Measurements from ENCODE around the gene COP1. TPM values are rescaled to one million over a fixed set of nuclear protein-coding genes. Genes with fewer than 3 reads are reported as not detected.

COP1 gene
- total RNA-seq, 1 donor from 2014 or later = 48.6 TPM

GRCh38 chr1:175981128-175981527 is 226.0 kb downstream of the COP1 start:
- Mint-ChIP-seq H3K27ac (no peak overlapping the region), H3K27me3 (no peaks in the 10 kb centered on the region), H3K36me3 (ENCODE audit: low read depth) (peaks cover 49% of the 10 kb centered on the region), H3K4me1 (peaks cover 3% of the 10 kb centered on the region), H3K4me3 (no peak overlapping the region), H3K9me3 (peaks cover 23% of the 10 kb centered on the region)
- intact Hi-C loops (cut with micrococcal nuclease) = no loop called here
- DNase-seq = no peak

DNA sequence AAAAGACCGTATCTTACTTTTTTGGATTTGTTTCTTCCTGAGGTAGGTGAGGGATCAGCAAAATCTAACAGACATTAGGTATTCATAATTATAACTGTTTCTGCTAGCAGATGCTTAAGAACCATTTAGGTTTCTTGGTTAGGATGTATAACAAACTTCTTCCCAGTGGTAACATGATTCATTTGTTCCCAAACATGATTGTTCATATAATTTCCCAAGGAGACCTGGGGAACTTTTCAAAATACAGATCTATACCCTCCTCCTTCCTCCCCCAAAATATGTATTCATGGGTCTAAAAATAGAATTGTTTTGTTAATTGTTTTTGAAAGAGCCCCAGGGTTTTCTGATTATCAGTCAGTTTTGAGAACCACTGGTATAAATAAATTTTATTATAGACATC is 228.2 kb downstream of the COP1 start:
- Mint-ChIP-seq H3K27ac (no peak overlapping the region), H3K27me3 (no peaks in the 10 kb centered on the region), H3K4me3 (no peak overlapping the region), H3K9me3 (peaks cover 19% of the 10 kb centered on the region), H3K36me3 (ENCODE audit: low read depth) (peaks cover 33% of the 10 kb centered on the region), H3K4me1 (peaks cover 3% of the 10 kb centered on the region)
- no peak for DNase-seq
- intact Hi-C loops (cut with micrococcal nuclease) = no loop called here

GRCh38 chr1:175978476-175978875 is 228.6 kb downstream of the COP1 start:
- Mint-ChIP-seq H3K36me3 (ENCODE audit: low read depth) (peaks cover 33% of the 10 kb centered on the region), H3K27me3 (no peaks in the 10 kb centered on the region), H3K4me1 (peaks cover 3% of the 10 kb centered on the region), H3K27ac (no peak overlapping the region), H3K4me3 (no peak overlapping the region), H3K9me3 (peaks cover 17% of the 10 kb centered on the region)
- no peak for DNase-seq
- intact Hi-C loops (cut with micrococcal nuclease) = no loop called here

GRCh38 chr1:175976865-175977642 is 230.0 kb downstream of the COP1 start:
- H3K4me1 Mint-ChIP-seq = peaks cover 3% of the 10 kb centered on the region
- H3K27ac Mint-ChIP-seq = no peak overlapping the region
- H3K9me3 Mint-ChIP-seq = peaks cover 9% of the 10 kb centered on the region

GRCh38 chr1:175969231-175969630 is 237.9 kb downstream of the COP1 start:
- intact Hi-C loops (cut with micrococcal nuclease) = no loop called here
- H3K36me3 Mint-ChIP-seq (ENCODE audit: low read depth) = peaks cover 23% of the 10 kb centered on the region
- H3K27me3 Mint-ChIP-seq = no peaks in the 10 kb centered on the region
- no peaks in the 10 kb centered on the region for H3K9me3 Mint-ChIP-seq
- H3K27ac Mint-ChIP-seq = no peak overlapping the region
- DNase-seq = no peak
- no peak overlapping the region for H3K4me3 Mint-ChIP-seq
- H3K4me1 Mint-ChIP-seq = no peaks in the 10 kb centered on the region

More at GRCh38 chr1:175976865-175977642, 230.0 kb downstream of the COP1 start:
- DNase-seq = no peak
- intact Hi-C loops (cut with micrococcal nuclease) = no loop called here
- Mint-ChIP-seq H3K27me3 (no peaks in the 10 kb centered on the region), H3K4me3 (no peak overlapping the region), H3K36me3 (ENCODE audit: low read depth) (peaks cover 22% of the 10 kb centered on the region)

DNA sequence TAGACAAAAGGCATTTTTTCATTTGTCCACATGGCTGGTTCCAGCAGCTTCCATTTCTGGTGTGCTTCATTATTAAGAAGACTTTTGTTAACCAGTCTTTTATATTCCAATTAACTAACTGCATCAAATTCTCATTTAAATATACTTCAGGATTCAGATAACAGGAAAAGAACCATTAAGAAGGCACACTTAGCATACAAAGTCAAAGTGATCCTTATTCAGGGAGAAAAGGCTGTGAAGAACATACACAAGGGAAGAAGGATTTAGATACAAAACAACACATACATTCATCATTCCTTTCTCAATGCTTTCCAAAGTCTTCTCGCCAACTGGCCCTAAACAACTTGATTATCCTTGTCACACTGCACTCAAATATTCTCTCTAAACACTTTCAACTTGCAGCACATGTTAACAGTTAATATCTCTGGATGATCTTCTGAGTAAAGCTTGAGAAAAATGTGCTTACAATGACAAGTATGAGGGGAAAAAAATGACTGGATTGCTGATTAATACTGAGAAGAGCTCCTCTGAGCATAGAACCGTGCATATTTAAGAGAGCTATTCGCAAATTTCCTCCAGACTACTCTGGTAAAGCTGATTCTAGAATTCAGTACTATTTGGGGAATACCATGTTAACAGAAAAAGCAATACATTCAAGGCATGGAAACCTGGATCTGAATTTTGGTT is 238.5 kb downstream of the COP1 start:
- no peak for DNase-seq
- Mint-ChIP-seq H3K27ac (no peak overlapping the region), H3K4me1 (no peaks in the 10 kb centered on the region), H3K27me3 (no peaks in the 10 kb centered on the region), H3K9me3 (no peaks in the 10 kb centered on the region), H3K4me3 (no peak overlapping the region), H3K36me3 (ENCODE audit: low read depth) (peaks cover 19% of the 10 kb centered on the region)
- intact Hi-C loops (cut with micrococcal nuclease) = no loop called here

DNA sequence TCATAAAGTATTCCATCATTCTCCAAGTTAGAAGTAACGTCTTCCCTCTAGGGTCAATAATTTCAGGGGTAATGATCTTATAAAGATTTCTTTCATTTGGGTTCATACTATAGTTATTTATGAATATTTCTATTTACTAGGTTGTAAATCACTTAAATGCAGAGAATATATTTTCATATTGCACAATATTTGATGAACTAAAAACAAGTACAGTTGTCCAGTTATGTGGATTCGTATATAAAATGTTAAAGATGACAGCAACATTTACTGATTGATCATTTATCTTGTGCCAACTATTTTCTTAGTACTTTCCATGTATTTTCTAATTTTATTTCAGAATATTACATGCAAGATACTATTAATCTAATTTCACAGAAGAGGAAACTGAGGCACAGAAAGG is 243.3 kb downstream of the COP1 start:
- Mint-ChIP-seq H3K36me3 (ENCODE audit: low read depth) (peaks cover 13% of the 10 kb centered on the region), H3K4me3 (no peak overlapping the region), H3K27ac (no peak overlapping the region), H3K4me1 (no peaks in the 10 kb centered on the region), H3K27me3 (no peaks in the 10 kb centered on the region), H3K9me3 (no peaks in the 10 kb centered on the region)
- no peak for DNase-seq
- intact Hi-C loops (cut with micrococcal nuclease) = no loop called here

GRCh38 chr1:175960169-175960568 is 246.9 kb downstream of the COP1 start:
- intact Hi-C loops (cut with micrococcal nuclease) = no loop called here
- Mint-ChIP-seq H3K27me3 (no peaks in the 10 kb centered on the region), H3K36me3 (ENCODE audit: low read depth) (peaks cover 9% of the 10 kb centered on the region), H3K9me3 (no peaks in the 10 kb centered on the region), H3K4me1 (no peaks in the 10 kb centered on the region), H3K27ac (no peak overlapping the region), H3K4me3 (no peak overlapping the region)
- no peak for DNase-seq

DNA sequence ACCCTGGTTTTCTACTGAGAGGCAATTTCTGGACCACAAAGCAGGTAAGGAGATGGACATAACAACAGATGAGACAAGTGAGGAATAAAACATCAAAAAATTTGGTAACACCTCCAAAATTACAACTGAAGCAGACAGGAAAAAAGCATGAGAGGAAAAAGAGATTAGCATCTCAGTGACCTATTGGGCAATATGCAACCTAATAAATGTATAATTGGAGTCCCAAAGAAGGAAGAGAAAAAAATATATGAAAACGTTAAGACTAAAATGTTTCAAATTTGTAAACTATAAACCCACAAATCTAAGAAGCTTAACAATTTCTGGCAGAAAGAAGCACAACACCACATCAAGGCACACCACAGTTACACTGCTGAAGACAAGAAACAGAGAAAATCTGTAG is 255.5 kb downstream of the COP1 start:
- Mint-ChIP-seq H3K27ac (no peak overlapping the region), H3K4me3 (no peak overlapping the region), H3K9me3 (peaks cover 10% of the 10 kb centered on the region), H3K27me3 (no peaks in the 10 kb centered on the region), H3K36me3 (ENCODE audit: low read depth) (peaks cover 39% of the 10 kb centered on the region), H3K4me1 (no peaks in the 10 kb centered on the region)
- intact Hi-C loops (cut with micrococcal nuclease) = no loop called here
- DNase-seq = no peak

DNA sequence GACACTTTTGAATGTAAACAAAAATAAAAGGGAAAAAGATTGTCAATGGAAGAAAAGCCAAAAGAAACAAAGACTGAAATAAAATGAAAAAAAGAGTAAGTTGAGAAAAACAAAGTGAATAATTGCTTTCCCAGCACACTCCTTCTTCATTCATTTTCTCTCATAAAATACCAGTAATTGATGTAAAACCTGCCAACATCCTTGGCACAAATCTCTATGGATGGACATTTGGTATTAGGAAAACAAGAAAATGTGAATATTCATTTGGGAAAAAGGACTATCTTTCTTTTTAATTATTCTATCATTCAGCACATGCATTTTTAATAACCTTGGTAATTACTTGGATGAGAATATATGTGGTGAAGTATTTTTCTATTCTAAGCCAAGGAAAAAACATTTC is 259.3 kb downstream of the COP1 start:
- DNase-seq = no peak
- peaks cover 54% of the 10 kb centered on the region for H3K36me3 Mint-ChIP-seq (ENCODE audit: low read depth)
- H3K4me3 Mint-ChIP-seq = no peak overlapping the region
- no peaks in the 10 kb centered on the region for H3K4me1 Mint-ChIP-seq
- intact Hi-C loops (cut with micrococcal nuclease) = no loop called here
- no peak overlapping the region for H3K27ac Mint-ChIP-seq
- peaks cover 13% of the 10 kb centered on the region for H3K9me3 Mint-ChIP-seq
- H3K27me3 Mint-ChIP-seq = no peaks in the 10 kb centered on the region

DNA sequence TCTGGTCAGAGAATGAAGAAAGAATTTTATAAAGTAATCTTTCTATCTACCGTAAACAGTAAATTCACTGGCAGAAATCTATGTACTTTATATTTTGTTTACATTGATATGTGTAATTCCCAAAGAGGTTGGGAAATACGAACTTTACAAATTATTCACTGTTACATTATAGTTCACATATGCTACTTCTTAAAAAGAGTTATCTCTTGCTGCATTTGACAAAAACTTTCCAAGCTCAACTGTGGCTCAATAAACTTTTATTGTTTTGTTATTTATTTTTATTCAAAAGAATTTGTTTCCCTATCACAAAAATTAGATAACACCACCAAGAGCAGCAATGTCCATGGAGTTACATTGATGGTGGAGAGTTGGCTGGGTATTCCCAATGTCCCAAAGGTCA is 262.5 kb downstream of the COP1 start:
- no peak for DNase-seq
- no peaks in the 10 kb centered on the region for H3K27me3 Mint-ChIP-seq
- no peaks in the 10 kb centered on the region for H3K4me1 Mint-ChIP-seq
- H3K4me3 Mint-ChIP-seq = no peak overlapping the region
- peaks cover 13% of the 10 kb centered on the region for H3K9me3 Mint-ChIP-seq
- H3K36me3 Mint-ChIP-seq (ENCODE audit: low read depth) = peaks cover 64% of the 10 kb centered on the region
- no peak overlapping the region for H3K27ac Mint-ChIP-seq
- intact Hi-C loops (cut with micrococcal nuclease) = no loop called here

DNA sequence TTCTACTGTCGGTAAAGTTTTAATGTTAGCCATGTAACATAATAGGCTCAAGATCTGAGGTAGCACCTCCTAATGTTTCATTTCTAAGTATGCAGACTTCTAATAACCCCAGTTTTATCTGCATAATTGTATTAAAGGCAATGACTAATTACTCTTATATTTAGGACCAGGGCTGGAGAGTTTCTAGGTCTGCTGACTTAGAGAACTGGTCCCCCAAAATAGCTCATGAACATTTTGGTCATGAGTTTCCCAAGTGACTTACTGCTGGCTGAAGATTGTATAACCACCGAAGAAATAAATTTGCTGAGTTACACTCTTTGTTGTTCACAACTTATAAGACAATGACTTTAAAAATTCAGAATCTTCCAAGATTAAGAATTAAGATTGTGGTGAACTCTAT is 265.9 kb downstream of the COP1 start:
- intact Hi-C loops (cut with micrococcal nuclease) = no loop called here
- H3K27me3 Mint-ChIP-seq = no peaks in the 10 kb centered on the region
- H3K36me3 Mint-ChIP-seq (ENCODE audit: low read depth) = peaks cover 58% of the 10 kb centered on the region
- DNase-seq = no peak
- no peaks in the 10 kb centered on the region for H3K4me1 Mint-ChIP-seq
- no peak overlapping the region for H3K27ac Mint-ChIP-seq
- peaks cover 13% of the 10 kb centered on the region for H3K9me3 Mint-ChIP-seq
- no peak overlapping the region for H3K4me3 Mint-ChIP-seq

DNA sequence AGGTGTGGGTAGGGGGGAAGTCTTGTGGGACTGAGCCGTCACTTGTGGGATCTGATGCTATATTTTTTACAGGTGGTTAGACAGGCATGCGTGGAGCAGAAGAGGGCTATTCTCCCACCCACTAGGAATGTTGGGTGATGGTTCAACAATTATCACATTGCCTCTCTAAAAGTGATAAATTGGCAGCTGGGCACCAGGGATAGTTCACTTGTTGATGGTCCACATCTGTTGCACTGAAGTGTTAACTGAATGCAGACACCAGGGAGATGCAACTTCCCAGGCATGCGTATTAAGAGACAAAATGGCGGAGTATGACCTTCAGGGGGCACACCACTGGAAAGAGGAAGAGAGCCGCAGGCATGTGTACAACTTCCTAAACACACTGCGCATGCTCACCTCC is 270.4 kb downstream of the COP1 start:
- no peak for DNase-seq
- Mint-ChIP-seq H3K36me3 (ENCODE audit: low read depth) (peaks cover 37% of the 10 kb centered on the region), H3K9me3 (peaks cover 10% of the 10 kb centered on the region), H3K4me3 (no peak overlapping the region), H3K4me1 (no peaks in the 10 kb centered on the region), H3K27me3 (no peaks in the 10 kb centered on the region), H3K27ac (no peak overlapping the region)
- intact Hi-C loops (cut with micrococcal nuclease) = no loop called here

DNA sequence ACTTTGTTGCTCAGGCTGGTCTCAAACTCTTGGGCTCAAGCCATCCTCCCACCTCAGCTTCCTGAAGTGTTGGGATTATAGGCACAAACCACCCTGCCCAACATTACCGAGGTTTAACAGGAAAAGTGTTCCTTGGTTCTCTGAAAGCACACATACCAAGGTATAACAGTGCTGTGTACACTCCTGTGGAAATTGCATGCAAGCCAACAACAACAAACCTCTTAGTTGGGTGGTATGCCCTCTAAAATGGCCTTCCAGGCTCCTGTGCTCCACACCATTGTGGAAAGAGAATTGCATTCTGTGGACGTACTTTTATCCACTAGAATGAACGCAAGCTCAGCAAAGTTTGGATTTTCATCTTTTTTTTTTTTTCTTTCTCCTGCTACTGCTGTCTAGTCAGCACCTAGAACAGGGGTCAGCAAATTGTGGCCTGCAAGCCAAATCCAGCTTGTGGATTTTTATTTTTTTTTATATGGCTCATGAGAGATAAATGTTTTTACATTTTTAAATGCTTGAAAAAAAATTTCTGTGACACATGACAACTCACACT is 271.4 kb downstream of the COP1 start:
- Mint-ChIP-seq H3K27me3 (no peaks in the 10 kb centered on the region), H3K9me3 (peaks cover 4% of the 10 kb centered on the region), H3K36me3 (ENCODE audit: low read depth) (peaks cover 29% of the 10 kb centered on the region), H3K4me3 (no peak overlapping the region), H3K27ac (no peak overlapping the region), H3K4me1 (no peaks in the 10 kb centered on the region)
- intact Hi-C loops (cut with micrococcal nuclease) = no loop called here
- no peak for DNase-seq

Data from activated CD4-positive, alpha-beta T cell treated with anti-CD3 and anti-CD28 coated beads, Interleukin-2, amount 10 ng/mL, durations not matched to agents 24 days and 14 days (primary cell).